Stimulated activated CD8-positive, alpha-beta memory T cell treated with anti-CD3 and anti-CD28 coated beads, Interleukin-2, amount 100 ng/mL, for 48 hours (primary cell): ENCODE results near the gene MTNR1B.

Experiments
- DNase-seq, 2 donors: peaks; one replicate each; pipeline ENCODE4 v3.0.0-alpha.2; 2020; ENCODE audit warnings: low read depth in 2 of 2

Gene MTNR1B

DNA sequence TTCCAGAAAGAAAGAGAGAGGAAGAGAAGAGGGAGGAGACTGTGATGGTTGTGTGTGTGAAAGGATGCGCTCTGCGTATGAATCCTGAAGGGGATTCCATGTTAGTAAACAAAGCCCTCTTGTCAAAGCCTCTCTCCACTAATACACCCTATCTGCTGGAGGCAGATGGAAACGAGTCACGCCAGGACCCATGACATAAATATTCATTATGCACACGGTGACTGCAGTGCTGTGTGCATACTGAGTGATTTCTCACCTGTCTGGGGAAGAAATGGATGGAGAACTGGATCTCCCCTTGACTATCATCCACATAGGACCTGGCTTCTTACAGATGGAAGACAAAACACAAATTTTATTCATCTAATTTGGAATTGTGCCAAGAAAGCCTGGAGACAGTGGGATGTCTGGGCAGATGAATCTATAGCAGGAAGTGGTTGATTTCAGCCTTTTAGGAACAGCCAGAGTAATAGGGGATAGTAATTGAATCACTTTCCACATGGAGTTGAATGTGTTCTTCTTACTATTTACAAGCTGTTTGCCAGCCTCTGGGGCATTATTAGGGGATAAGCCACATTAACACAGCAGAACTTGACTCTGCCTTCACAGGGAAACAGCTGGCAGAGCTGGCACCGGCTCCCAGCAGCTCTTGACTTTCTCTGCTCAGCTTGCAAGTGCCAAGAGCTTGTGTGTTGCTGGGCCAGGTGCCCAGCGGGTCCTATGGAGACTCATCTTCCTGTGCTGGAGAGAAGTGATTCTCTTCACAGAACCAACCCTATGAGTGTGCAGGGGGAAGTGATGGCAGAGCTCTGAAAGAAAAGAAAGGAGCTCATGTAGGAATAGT is 9.0 kb downstream of the MTNR1B start:
- no peak for DNase-seq

- DNase-seq: no peak
Measured at GRCh38 chr11:92979176-92979575, 9.7 kb downstream of the MTNR1B start.

DNA sequence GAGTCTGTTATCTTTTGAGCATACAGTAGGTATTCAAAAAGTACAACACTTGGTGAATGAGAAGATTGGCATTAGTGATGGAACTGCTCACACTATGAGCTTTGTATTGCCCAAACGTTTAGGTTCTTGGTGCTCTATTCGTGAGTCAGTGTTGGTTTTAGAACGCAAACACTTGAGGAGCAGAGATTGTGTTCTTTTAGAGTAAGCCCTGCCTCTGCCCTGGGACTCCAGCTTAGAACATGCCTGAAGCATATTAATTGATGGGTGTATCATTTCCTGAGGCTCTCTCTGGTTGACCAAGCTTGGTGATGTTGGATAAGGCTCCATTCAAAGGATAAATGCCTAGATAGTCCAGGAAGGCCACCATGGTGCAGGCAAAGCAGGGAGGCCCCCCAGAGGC is 10.9 kb downstream of the MTNR1B start:
- no peak for DNase-seq

GRCh38 chr11:92981508-92982043 is 12.1 kb downstream of the MTNR1B start:
- DNase-seq: no peak

- no peak for DNase-seq
Measured at GRCh38 chr11:92986585-92986984, 17.1 kb downstream of the MTNR1B start.

DNA sequence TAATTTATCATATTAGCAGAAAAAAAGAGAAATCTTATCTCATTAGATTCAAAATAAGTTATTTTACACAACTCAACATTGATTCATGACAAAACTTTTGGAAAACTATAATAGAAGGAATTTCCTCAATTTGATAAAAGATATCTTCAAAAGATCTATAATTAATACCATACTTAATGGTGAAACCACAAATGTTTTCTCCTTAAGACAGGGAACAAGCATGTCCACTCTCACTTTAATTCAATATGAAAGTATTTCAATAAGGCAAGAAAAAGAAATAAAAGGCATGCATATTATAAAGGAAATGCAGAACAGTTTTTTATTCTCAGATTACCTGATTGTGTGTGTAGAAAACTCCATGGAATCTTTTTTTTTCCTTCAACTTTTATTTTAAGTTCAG is 23.6 kb downstream of the MTNR1B start:
- DNase-seq: no peak

DNA sequence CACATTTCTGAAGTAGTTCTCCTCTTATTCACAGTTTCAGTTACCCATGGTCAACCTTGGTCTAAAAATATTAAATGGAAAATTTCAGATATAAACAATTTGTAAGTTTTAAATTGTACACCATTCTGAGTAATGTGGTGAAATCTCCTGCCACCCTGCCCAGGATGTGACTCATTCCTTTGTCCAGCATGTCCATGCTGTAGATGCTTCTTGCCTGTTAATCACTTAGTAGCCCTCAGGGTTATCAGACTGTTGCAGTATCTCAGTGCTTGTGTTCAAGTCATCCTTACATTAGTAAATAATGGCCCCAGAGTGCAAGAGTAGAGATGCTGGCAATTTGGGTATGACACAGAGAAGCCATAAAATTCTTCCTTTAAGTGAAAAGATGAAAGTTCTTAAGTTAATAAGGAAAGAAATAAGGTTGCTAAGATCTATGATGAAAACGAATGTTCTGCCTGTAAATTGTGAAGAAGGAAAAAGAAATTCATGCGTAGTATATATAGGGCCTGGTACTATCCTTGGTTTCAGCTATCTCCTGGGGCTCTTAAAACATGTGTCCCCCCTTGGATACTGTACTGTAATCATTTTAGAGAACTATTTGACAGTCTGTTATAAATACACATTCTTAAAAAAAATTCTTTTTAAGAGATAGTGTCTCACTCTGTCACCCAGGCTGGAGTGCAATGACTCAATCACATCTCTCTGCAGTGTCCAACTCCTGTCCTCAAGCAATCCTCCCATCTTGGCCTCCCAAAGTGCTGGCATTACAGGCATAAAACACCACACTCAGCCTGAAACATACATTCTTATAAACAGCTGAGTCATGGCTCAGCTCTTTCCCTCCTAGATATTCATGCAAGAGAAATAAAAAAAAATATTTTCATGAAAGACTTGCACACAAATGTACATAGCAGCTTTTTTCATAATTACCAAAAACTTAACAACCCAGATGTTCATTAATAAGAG is 31.3 kb downstream of the MTNR1B start:
- DNase-seq: no peak

GRCh38 chr11:93001806-93002205 is 32.4 kb downstream of the MTNR1B start:
- no peak for DNase-seq

- DNase-seq: no peak
Measured at GRCh38 chr11:93002380-93002779, 32.9 kb downstream of the MTNR1B start.

DNA sequence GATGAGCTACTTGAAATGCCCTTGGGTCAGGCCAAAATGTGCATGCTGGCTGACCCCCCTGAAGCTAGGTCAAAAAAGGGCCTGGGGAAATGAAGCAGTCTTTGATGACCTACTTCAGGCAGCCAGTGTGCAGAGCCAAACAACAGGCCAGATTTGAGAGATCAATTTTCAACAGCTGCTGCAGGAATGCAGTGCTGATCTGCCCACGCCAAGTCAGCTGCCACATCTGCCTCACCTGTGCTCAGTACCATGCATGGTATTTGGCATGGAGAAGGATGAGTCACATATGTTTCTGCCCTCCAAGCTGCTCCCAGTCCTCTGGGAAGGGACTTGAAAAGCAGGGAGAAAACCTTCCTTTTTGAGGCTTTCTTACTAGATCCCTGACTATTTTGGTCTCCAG is 35.8 kb downstream of the MTNR1B start:
- DNase-seq: no peak

DNA sequence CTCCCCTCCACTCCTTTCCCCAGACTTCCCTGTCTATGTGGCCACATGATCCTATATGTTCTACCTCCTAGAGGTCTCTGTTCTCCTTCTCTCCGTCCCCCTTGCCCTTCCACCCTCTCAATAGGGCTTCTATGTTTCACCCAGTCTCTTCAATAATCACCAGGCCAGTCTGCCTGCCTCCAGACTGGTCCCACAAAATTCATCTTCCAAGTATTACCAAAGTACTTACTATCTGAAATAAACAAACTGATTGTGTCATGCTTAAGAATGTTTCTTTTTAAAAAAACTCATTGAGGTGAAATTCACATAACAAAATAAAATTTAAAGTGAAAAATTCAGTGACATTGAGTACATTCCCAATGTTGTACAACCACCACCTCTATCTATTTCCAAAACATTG is 44.2 kb downstream of the MTNR1B start:
- DNase-seq: no peak

DNA sequence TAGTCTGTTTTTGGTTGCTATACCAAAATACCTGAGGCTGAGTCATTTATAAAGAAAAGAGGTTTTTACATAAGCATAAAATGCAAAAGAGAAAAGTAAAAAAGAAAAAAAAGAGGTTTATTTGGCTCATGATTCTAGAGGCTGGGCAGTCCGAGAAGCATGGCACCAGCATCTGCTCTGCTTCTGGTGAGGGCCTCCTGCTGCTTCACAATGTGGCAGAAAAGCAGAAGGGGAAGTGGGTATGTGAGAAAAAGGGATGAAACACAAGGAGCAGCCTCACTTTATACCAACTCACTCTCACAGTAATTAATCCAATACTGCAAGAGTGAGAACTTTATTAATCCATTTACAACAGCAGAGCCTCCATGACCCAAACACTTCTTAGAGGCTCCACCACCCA is 47.1 kb downstream of the MTNR1B start:
- no peak for DNase-seq

DNA sequence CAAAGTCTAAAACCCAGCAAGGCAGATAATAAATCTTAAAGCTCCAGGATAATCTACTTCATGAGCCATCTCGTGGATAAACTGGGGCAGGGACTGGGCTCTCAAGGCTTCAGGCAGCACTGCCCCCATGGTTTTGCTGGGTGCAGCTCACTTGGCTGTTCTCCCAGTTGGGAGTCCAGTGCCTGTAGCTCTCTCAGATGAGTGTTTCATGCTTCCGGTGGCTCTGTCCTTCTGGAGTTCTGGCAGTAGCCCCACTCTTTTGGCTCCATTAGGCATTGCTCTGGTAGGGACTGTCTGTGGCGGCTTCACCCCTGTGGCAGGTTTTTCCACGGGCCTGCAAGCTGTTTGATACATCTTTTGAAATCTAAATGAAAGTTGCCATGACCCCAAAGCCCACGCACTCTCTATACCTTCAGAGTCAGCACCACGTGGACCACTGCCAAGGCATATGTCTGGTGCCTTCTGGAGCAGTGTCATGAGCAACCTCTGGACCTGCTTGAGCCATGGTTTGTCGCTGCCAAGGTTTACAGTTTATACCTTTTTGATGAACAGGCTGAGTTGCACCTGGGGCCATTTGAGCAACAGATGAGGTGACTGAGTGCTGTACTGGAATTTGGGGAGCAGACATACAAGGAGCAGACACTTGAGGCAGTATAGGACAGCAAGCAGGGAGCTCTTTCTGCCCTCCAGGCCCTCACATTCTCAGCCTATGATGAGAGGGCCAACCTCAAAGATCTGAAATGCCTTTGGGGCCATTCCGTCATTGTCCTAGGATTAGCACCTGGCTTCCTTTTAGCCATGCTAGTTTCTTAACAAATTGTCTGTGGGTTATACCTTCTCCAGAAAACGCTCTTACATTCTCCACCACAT is 48.6 kb downstream of the MTNR1B start:
- no peak for DNase-seq

DNA sequence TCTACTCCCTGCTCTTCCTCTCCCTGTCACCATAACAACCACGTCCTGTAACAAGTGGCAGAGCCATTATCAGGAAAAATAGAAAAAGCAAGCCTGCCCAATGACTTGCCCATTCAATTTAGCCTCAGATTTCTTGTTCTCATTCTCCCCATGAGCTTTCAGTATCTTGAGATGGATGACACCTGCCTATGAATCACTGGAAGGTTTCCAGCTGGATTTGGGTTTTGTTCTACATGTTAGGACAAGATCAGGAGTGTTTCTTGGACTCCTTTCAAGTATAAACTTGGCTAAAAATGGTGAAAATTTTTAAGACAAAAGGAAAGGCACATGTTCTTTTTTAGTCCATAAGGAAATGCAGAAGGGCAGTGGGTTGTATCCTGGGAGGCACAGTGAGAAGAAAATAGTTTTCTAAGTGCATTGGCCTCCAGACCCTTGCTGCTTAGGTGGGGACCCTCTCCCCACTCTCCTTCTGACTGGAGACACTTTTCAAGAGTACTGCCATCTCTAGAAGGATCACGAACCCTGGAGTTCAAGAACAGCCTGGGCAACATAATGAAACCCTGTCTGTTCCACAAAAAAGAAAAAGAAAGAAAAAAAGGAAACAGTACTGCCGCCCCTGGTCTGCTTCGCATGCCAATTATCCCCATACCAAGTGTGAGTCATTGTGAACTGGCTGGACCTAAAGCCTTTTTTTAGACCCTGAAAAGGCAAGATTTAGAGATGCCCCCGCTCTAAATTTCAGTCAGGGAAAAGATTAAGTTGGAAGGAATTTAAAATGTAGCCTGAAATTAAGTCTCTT is 51.0 kb downstream of the MTNR1B start:
- DNase-seq: no peak

DNA sequence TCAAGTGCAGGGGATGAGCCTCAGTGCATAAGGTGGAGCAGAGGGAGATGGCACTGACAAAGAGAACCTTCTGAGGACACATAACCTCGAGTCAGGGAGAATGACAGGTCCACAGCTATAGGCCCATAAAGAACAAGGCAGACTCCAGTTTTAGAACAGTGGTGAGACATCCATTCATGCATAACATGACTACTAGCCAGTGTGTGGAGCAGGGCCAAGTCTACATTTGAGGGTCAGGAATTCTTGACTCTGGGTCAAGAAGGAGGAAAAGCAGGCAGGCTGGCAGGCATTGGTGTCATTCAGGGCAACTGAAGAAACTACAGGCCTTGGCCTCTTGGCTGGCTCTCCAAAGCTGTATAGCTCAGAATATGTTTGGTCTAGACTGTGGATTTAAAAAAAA is 54.9 kb downstream of the MTNR1B start:
- DNase-seq: no peak

DNA sequence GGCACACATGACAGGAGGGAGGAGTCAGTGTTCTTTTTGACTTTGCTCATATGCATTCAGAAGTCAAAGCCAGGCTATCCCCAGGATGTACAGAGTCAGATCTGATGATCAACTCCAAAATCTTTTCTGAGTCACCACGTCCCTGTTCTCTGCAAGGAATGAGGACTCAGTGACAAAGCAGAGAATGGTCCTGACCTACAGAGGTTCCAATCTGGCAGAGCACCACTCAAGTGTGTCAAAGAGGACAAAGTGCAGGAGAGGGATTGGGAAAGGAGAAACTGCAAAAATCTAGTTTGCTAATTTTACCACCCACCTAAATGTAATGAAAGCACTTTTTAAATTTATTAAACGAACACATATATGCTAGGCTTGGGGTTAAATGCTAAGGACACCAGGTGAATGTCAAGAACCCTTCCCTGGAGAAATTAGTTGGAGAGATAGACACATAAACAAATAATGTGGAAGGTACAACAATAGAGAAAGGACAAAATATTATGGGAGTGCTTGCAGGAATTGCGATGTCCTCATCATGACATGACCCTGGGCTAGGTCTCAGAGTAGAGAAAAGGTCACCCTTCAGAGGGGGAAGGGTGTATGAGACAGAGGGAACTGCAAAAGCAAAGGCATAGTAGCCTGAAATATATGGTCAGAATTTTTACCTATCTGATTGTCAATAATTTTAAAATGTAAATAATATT is 56.3 kb downstream of the MTNR1B start:
- DNase-seq: no peak

DNA sequence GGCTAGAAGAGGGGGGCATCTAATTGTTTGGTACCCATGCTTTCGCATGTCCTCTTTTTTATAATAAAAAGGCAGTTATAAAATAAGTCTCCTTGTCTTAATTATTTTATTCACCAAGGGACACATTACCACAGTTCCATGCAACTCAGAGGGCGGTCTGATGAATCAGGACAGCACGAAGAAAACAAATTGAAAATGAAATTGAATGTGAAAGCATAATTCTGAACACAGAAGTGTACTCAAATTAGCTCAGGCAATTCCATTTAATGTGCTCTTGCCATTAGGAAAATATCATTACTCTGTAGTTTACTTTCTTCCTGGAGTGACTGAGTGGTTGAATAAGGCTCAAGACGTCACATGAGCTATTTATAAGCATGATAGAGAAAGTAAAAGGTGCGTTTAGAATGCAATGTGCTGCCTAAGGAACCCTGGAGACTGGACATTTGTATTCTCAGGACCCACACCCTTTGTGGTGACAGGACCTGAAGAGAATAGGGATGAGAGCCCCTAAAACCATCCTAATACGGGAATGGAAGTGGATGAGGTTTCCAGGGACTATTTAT is 59.6 kb downstream of the MTNR1B start:
- no peak for DNase-seq

DNA sequence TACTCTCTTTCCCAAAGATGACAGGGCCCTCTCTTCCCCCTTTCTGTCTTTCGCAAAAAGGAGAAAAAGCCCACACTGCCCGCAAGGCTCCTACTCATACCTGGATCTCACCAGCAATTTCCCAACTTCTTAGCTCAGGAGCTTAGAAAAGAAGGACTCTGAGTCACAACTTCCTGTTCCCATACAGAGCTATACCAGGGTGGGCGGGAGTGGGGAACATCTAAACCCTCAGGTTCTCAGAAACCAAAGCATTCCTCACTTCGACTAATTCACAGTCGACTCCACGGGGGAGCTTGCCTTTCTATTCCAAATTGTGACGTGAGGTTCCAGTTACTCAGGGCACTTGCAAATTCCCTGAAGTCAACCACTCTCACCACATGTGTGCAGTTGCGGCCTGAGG is 61.9 kb downstream of the MTNR1B start:
- DNase-seq: no peak
